H1 (cell line): Measurements from ENCODE around the gene NRL. TPM values are rescaled to one million over a fixed set of nuclear protein-coding genes. Genes with fewer than 3 reads are reported as not detected.

ENCODE experiments used
- BCL11A ChIP-seq, 2 experiments: IDR thresholded peaks; one replicate each; pipeline ENCODE4 v1.6.1; 2011; ENCODE audit warnings: low read depth in 2 of 2, low read length in 2 of 2, mild to moderate bottlenecking in 2 of 2
- CHD7 ChIP-seq: fragments of 300-600 bp; sonication (generic); IDR thresholded peaks from 2 replicates; pipeline ENCODE4 v1.7.1; 2012; ENCODE audit warnings: low read length, moderate library complexity, mild to moderate bottlenecking, inconsistent platforms; ENCODE audit not compliant: insufficient replicate concordance
- CREB1 ChIP-seq: IDR thresholded peaks from 2 replicates; pipeline ENCODE4 v1.6.1; 2012; ENCODE audit warnings: inconsistent platforms
- CTBP2 ChIP-seq: IDR thresholded peaks from 2 replicates; pipeline ENCODE4 v1.7.0; 2011; ENCODE audit warnings: borderline replicate concordance, mild to moderate bottlenecking, moderate library complexity, mixed read lengths, low read length; ENCODE audit not compliant: insufficient read depth, insufficient read length
- JUN ChIP-seq: IDR thresholded peaks from 2 replicates; pipeline ENCODE4 v1.6.1; 2011; ENCODE audit warnings: low read depth, mild to moderate bottlenecking, improper control_type of control experiment, low read length
- NRF1 ChIP-seq: IDR thresholded peaks from 2 replicates; pipeline ENCODE4 v1.6.1; 2011; ENCODE audit warnings: mild to moderate bottlenecking, low read depth, low read length, improper control_type of control experiment
- POU5F1 ChIP-seq: IDR thresholded peaks from 2 replicates; pipeline ENCODE4 v1.6.1; 2011; ENCODE audit warnings: low read depth, mild to moderate bottlenecking, low read length, moderate library complexity
- RNF2 ChIP-seq: fragments of 200-900, 300-1000 bp; sonication (generic); IDR thresholded peaks from 2 replicates; pipeline ENCODE4 v1.7.1; 2016; ENCODE audit warnings: borderline replicate concordance, low read depth, mild to moderate bottlenecking, antibody characterized with exemption, low read length; ENCODE audit not compliant: poor library complexity, severe bottlenecking; ENCODE audit errors: missing control alignments
- SUZ12 ChIP-seq: fragments of 200-600 bp; sonication (generic); IDR thresholded peaks from 2 replicates; pipeline ENCODE4 v1.6.1; 2012; ENCODE audit warnings: mild to moderate bottlenecking, inconsistent platforms, low read length, moderate library complexity, mixed read lengths
- USF2 ChIP-seq: IDR thresholded peaks from 2 replicates; pipeline ENCODE4 v1.6.1; 2011; ENCODE audit warnings: low read length, improper control_type of control experiment
- polyA plus RNA-seq, 7 experiments: library from polyadenylated mRNA; depleted of rRNA in 3 of 7; stranded (reverse) in 5 of 7; unstranded in 2 of 7; fragments of >200 nt in 5 of 7; fragments of 200-250 nt in 2 of 7; gene quantifications; 1 replicate in 5 of 7; 2 replicates in 1 of 7; 4 replicates in 1 of 7; pipeline versions ENCODE4 v1.2.1 to v1.2.3, GENCODE V29; 2011 to 2013; ENCODE audit warnings: missing spikeins in 2 of 7, mixed read lengths in 2 of 7
- total RNA-seq: library from RNA; stranded (reverse); fragmentation: NEBNext Ultra II Directional; extraction: Animal tissue kit (Norgen Biotek cat#: 25700); gene quantifications from 2 replicates; pipeline ENCODE4 v1.2.1, GENCODE V29; 2021

NRL gene
- total and polyA plus RNA-seq, 2 of the 8 experiments (the other 6 are each of a cell fraction or from before 2014, with no cell fraction given), result 1.1 to 2.2 TPM

GRCh38 chr14:24119691-24120090 is 4.9 kb upstream of the NRL start (continued):
- no peak for TF ChIP-seq CHD7
- TF ChIP-seq JUN, result no peak
- no peak for TF ChIP-seq NRF1
- TF ChIP-seq BCL11A (IDR thresholded peaks at IDR 0.05; ENCODE audit: low read depth in 2 of 2, low read length in 2 of 2), result no peak
- no peak for TF ChIP-seq RNF2
- TF ChIP-seq CTBP2, result no peak
- no peak for TF ChIP-seq CREB1
- TF ChIP-seq USF2, result no peak
- TF ChIP-seq SUZ12, result no peak
- TF ChIP-seq POU5F1, result no peak
